IgD-negative memory B cell (primary cell): ENCODE data around the gene DLG2. TPM values are rescaled to one million over a fixed set of nuclear protein-coding genes. Genes with fewer than 3 reads are reported as not detected.

Source experiments
- H3K27ac Mint-ChIP-seq, 3 donors: one replicate each; pipeline ENCODE4 v1.8.0; 2020 to 2022; ENCODE audit warnings: mild to moderate bottlenecking in 3 of 3, mixed read lengths in 3 of 3, moderate library complexity in 1 of 3
- H3K27me3 Mint-ChIP-seq: one replicate; pipeline ENCODE4 v1.8.0; 2021; ENCODE audit warnings: mixed read lengths
- H3K36me3 Mint-ChIP-seq: one replicate; pipeline ENCODE4 v1.8.0; 2020; ENCODE audit warnings: mild to moderate bottlenecking, mixed read lengths
- H3K4me1 Mint-ChIP-seq, 3 donors: one replicate each; pipeline ENCODE4 v1.8.0; 2020 to 2022; ENCODE audit warnings: mixed read lengths in 3 of 3, mild to moderate bottlenecking in 1 of 3
- H3K4me3 Mint-ChIP-seq, 4 donors: one replicate each; pipeline ENCODE4 v1.8.0; 2020 to 2022; ENCODE audit warnings: mild to moderate bottlenecking in 4 of 4, mixed read lengths in 4 of 4, moderate library complexity in 3 of 4
- H3K9me3 Mint-ChIP-seq, 3 donors: one replicate each; pipeline ENCODE4 v1.8.0; 2020 to 2021; ENCODE audit warnings: mixed read lengths in 3 of 3, mild to moderate bottlenecking in 1 of 3
- polyA plus RNA-seq: library from polyadenylated mRNA; unstranded; fragments of 300-500 nt; fragmentation: Illumina TruSeq; gene quantifications from one replicate; pipeline ENCODE4 v1.2.3, GENCODE V29; 2021

Gene DLG2
- polyA plus RNA-seq, 1 donor from 2014 or later, result 2.0 TPM

DNA sequence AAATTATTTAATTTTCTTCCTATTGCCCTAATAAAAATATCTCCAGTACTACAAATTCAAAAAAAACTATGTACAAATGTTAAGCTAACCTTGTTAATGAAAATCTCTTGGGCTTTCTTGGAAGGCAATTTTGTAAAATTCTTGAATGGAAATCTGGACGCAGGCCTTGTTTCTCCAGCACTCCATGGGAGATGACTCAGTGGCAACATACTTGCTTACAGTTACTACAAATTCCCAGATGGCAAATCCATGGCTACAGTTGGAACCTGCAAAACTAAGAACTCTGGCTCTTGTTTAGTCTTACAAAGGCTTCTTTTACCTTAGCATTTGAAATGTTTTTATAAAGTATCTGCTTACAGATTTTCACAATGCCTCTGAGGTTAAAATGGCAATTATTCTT lies 725.2 kb downstream of the DLG2 start:
- H3K36me3 Mint-ChIP-seq, result no peaks in the 10 kb centered on the region
- no peak overlapping the region for H3K27ac Mint-ChIP-seq
- no peak overlapping the region for H3K4me3 Mint-ChIP-seq
- H3K27me3 Mint-ChIP-seq, result peaks cover 2% of the 10 kb centered on the region
- peaks cover 0 to 3% (median 0%) of the 10 kb centered on the region in 3 donors for H3K9me3 Mint-ChIP-seq
- H3K4me1 Mint-ChIP-seq, result no peaks in the 10 kb centered on the region

- no peak overlapping the region for H3K4me3 Mint-ChIP-seq
- no peaks in the 10 kb centered on the region for H3K4me1 Mint-ChIP-seq
- no peak overlapping the region for H3K27ac Mint-ChIP-seq
- H3K27me3 Mint-ChIP-seq, result peaks cover 2% of the 10 kb centered on the region
- no peaks in the 10 kb centered on the region for H3K36me3 Mint-ChIP-seq
- peaks cover 0 to 2% (median 0%) of the 10 kb centered on the region in 3 donors for H3K9me3 Mint-ChIP-seq
Observed at GRCh38 chr11:84899740-84900139, 727.4 kb downstream of the DLG2 start.

DNA sequence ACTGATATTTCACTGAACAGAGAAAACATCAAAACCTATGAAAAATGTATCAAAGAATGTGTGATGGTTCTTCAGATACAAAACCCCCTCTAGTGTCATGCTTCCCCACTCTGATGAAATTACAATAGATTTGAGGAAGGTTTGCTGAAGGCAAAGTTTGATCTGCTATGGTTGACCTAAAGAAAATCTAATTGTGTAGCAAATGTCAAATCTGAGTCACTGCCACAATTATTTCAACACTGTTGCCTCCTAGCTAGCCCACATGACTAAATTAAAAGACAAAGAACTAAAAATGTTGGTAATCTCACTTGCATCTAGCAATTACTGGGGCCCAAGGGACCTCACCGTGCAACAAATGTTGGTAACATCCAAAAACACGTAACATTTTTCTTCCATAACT lies 728.0 kb downstream of the DLG2 start:
- peaks cover 2% of the 10 kb centered on the region for H3K27me3 Mint-ChIP-seq
- H3K4me1 Mint-ChIP-seq, result no peaks in the 10 kb centered on the region
- peaks cover 0 to 2% (median 1%) of the 10 kb centered on the region in 3 donors for H3K9me3 Mint-ChIP-seq
- no peak overlapping the region for H3K4me3 Mint-ChIP-seq
- H3K36me3 Mint-ChIP-seq, result no peaks in the 10 kb centered on the region
- no peak overlapping the region for H3K27ac Mint-ChIP-seq

DNA sequence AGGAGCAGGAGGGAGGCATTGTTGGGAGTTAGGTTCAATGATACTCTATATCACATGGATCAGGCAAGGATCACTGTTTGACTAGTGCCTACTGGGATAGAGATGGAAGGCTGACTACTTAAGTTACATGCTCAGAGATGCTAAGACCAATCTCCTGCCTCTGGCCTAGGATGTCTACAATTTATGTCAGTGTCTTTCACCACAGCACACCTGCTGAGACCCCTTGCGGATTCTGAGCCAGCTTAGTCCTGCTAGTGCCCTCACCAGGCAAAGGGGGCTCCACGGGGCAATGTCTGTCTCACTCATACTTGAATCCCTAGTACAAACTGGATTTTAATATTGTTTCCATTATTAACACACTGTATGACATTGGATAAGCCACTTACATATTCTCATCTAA lies 732.5 kb downstream of the DLG2 start:
- Mint-ChIP-seq H3K9me3 (peaks cover 0 to 2% (median 1%) of the 10 kb centered on the region in 3 donors), H3K27ac (peak overlapping the region in 1 of 3 donors; percentile 14), H3K4me1 (peaks cover 0 to 1% (median 0%) of the 10 kb centered on the region in 3 donors), H3K27me3 (peaks cover 2% of the 10 kb centered on the region), H3K4me3 (no peak overlapping the region), H3K36me3 (peaks cover 1% of the 10 kb centered on the region)

DNA sequence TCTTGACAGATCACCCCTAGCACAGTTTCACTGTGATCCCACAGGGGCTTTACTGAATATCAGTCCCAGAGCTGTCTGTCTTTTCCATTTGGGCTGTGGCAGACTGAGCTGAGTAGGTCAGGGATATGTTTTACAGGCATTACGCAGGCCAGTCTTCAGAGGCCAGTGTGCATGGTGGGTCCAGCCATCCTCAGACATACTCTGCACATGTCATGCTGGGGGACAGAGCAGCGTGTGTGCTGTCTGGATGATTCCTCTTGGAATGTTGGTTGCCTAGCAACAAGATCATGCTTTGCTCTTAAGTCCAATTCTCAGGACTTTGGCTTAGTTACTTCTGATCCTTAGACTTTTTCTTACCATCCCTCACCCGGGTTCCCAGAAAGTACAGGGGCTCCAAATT lies 736.5 kb downstream of the DLG2 start:
- Mint-ChIP-seq H3K9me3 (peaks cover 0 to 1% (median 0%) of the 10 kb centered on the region in 3 donors), H3K36me3 (peaks cover 1% of the 10 kb centered on the region), H3K4me3 (no peak overlapping the region), H3K27me3 (no peaks in the 10 kb centered on the region), H3K27ac (no peak overlapping the region), H3K4me1 (peaks cover 0 to 9% (median 0%) of the 10 kb centered on the region in 3 donors)

GRCh38 chr11:84889556-84889955 lies 737.6 kb downstream of the DLG2 start:
- Mint-ChIP-seq H3K27me3 (no peaks in the 10 kb centered on the region), H3K36me3 (peaks cover 1% of the 10 kb centered on the region), H3K4me1 (peaks cover 0 to 9% (median 0%) of the 10 kb centered on the region in 3 donors), H3K27ac (no peak overlapping the region), H3K9me3 (peaks cover 0 to 1% (median 0%) of the 10 kb centered on the region in 3 donors), H3K4me3 (no peak overlapping the region)

GRCh38 chr11:84887055-84887629 lies 740.0 kb downstream of the DLG2 start:
- peaks cover 0 to 8% (median 0%) of the 10 kb centered on the region in 3 donors for H3K4me1 Mint-ChIP-seq
- peak overlapping the region in 2 of 4 donors; percentile 10 to 43 for H3K4me3 Mint-ChIP-seq
- no peaks in the 10 kb centered on the region for H3K36me3 Mint-ChIP-seq
- H3K9me3 Mint-ChIP-seq, result no peaks in the 10 kb centered on the region
- no peak overlapping the region for H3K27ac Mint-ChIP-seq
- H3K27me3 Mint-ChIP-seq, result no peaks in the 10 kb centered on the region

- no peak overlapping the region for H3K4me3 Mint-ChIP-seq
- no peaks in the 10 kb centered on the region for H3K27me3 Mint-ChIP-seq
- H3K4me1 Mint-ChIP-seq, result peaks cover 0 to 8% (median 0%) of the 10 kb centered on the region in 3 donors
- H3K9me3 Mint-ChIP-seq, result no peaks in the 10 kb centered on the region
- no peaks in the 10 kb centered on the region for H3K36me3 Mint-ChIP-seq
- H3K27ac Mint-ChIP-seq, result no peak overlapping the region
Observed at GRCh38 chr11:84886344-84886743, 740.8 kb downstream of the DLG2 start.

- peaks cover 0 to 8% (median 0%) of the 10 kb centered on the region in 3 donors for H3K4me1 Mint-ChIP-seq
- H3K36me3 Mint-ChIP-seq, result no peaks in the 10 kb centered on the region
- no peaks in the 10 kb centered on the region for H3K9me3 Mint-ChIP-seq
- H3K27me3 Mint-ChIP-seq, result no peaks in the 10 kb centered on the region
- no peak overlapping the region for H3K27ac Mint-ChIP-seq
- H3K4me3 Mint-ChIP-seq, result no peak overlapping the region
Observed at GRCh38 chr11:84884836-84885235, 742.3 kb downstream of the DLG2 start.

- Mint-ChIP-seq H3K27ac (no peak overlapping the region), H3K4me1 (peaks cover 0 to 2% (median 0%) of the 10 kb centered on the region in 3 donors), H3K27me3 (peaks cover 2% of the 10 kb centered on the region), H3K9me3 (peaks cover 0 to under 1% (median 0%) of the 10 kb centered on the region in 3 donors), H3K36me3 (no peaks in the 10 kb centered on the region), H3K4me3 (peak overlapping the region in 1 of 4 donors; percentile 23)
Observed at GRCh38 chr11:84882056-84882455, 745.1 kb downstream of the DLG2 start.

- H3K4me1 Mint-ChIP-seq, result peaks cover 0 to 2% (median 0%) of the 10 kb centered on the region in 3 donors
- peaks cover 4% of the 10 kb centered on the region for H3K27me3 Mint-ChIP-seq
- peaks cover 4% of the 10 kb centered on the region for H3K36me3 Mint-ChIP-seq
- peaks cover 0 to 1% (median 1%) of the 10 kb centered on the region in 3 donors for H3K9me3 Mint-ChIP-seq
- no peak overlapping the region for H3K27ac Mint-ChIP-seq
- no peak overlapping the region for H3K4me3 Mint-ChIP-seq
Observed at GRCh38 chr11:84871116-84871515, 756.0 kb downstream of the DLG2 start.

- Mint-ChIP-seq H3K27ac (no peak overlapping the region), H3K36me3 (peaks cover 4% of the 10 kb centered on the region), H3K27me3 (peaks cover 4% of the 10 kb centered on the region), H3K9me3 (peaks cover 0 to 1% (median 0%) of the 10 kb centered on the region in 3 donors), H3K4me1 (peaks cover 0 to 2% (median 0%) of the 10 kb centered on the region in 3 donors), H3K4me3 (no peak overlapping the region)
Observed at GRCh38 chr11:84870486-84870885, 756.7 kb downstream of the DLG2 start.

DNA sequence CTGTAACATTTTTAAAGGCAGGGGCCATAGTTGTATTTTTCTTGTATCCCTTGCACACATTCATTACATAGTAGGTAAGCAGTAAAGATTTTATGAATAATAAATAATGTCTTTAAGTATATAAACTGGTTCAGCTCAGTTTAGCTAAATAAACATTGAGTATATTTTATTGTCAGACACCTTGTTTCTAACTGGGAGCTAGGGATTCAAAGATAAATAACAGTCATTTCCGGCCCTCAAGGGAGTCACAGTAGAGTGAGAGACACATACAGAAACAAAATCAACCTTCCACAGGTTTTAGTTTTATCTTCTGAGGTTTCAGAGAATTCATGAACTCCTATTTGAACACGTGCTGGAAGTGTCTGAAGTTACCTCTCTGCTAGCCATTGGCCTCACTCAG lies 760.2 kb downstream of the DLG2 start:
- Mint-ChIP-seq H3K9me3 (no peaks in the 10 kb centered on the region), H3K36me3 (no peaks in the 10 kb centered on the region), H3K4me1 (no peaks in the 10 kb centered on the region), H3K27ac (no peak overlapping the region), H3K4me3 (no peak overlapping the region), H3K27me3 (peaks cover 4% of the 10 kb centered on the region)

DNA sequence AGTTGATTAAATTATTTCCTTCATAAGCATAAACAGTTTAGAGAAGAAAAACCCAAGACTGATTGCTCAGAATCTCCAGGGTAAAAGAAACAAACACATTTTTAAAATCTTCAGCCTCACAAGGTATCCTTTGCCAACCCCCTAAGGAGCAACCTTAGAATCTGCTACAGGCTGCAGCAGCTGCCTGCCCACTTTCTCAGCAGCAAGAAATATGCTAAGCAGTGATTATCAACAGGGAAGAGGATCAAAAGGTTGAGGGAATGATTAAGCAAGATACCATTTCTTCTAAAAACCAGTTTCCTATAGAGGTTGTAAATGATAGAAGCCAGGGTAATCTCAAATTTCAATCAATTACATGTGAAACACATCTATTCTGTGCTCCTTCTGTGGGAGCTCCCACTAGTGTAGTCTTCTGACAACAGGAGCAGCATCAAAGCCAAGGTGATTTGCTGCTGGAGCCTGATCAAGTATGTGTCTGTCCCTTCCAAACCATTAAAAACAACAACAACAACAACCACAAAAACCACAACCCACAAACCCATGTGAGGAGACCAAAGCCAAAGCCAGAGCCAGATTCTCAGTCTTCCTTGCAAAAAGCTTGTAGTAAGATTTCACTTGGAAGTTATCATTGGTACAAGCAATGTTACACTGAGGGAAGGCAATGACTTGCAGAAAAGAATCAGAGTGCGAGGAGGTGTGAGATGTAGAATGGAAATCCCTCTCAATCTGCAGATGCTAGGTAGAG lies 761.2 kb downstream of the DLG2 start:
- H3K27me3 Mint-ChIP-seq, result peaks cover 4% of the 10 kb centered on the region

DNA sequence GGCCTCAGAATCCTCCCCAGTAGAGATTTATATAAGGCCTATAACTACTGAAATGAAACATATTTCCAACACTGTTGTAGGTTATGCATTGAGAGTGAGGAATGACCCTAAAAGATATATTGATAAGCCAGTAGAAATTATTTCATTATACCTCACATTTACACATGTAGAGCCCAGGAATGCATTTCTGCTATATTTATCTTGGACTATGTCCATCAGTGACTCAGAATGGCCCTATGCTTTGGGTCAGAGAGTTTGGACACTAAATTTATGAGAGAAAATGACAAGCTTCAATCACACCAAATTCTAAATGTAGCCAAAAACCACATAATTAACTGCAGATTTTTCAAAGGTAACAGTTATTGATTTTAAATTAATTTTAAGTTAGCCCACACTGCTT lies 761.9 kb downstream of the DLG2 start:
- Mint-ChIP-seq H3K27me3 (peaks cover 4% of the 10 kb centered on the region), H3K4me1 (no peaks in the 10 kb centered on the region), H3K4me3 (no peak overlapping the region), H3K9me3 (no peaks in the 10 kb centered on the region), H3K36me3 (no peaks in the 10 kb centered on the region), H3K27ac (no peak overlapping the region)

More for the DNA sequence above, 761.2 kb downstream of the DLG2 start:
- Mint-ChIP-seq H3K36me3 (no peaks in the 10 kb centered on the region), H3K9me3 (no peaks in the 10 kb centered on the region), H3K4me3 (no peak overlapping the region), H3K27ac (no peak overlapping the region), H3K4me1 (no peaks in the 10 kb centered on the region)

DNA sequence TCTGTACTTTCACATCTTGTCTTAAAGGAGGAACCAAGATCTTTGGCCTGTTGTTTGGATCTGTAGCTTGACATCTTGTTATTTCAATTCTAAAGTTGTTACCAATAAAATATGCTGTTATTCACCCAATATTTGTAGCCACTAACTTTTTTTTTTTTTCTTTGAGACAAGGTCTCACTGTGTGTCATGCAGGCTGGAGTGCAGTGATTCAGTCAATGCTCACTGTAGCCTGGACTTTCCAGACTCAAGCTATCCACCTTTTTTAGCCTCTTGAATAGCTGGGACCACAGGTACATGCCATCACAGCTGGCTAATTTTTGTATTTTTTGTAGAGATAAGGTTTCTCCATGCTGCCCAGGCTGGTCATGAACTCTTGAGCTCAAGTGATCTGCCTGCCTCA lies 769.4 kb downstream of the DLG2 start:
- Mint-ChIP-seq H3K4me3 (no peak overlapping the region), H3K4me1 (peaks cover 2 to 13% (median 8%) of the 10 kb centered on the region in 3 donors), H3K36me3 (peaks cover 2% of the 10 kb centered on the region), H3K27ac (no peak overlapping the region), H3K9me3 (no peaks in the 10 kb centered on the region), H3K27me3 (no peaks in the 10 kb centered on the region)
